ENCODE data around the gene RRAGA. TPM values are rescaled to one million over a fixed set of nuclear protein-coding genes. Genes with fewer than 3 reads are reported as not detected.

RRAGA gene
- total and polyA plus RNA-seq, 4 donors: 25.4 to 52.4 (median 40.4) TPM

DNA sequence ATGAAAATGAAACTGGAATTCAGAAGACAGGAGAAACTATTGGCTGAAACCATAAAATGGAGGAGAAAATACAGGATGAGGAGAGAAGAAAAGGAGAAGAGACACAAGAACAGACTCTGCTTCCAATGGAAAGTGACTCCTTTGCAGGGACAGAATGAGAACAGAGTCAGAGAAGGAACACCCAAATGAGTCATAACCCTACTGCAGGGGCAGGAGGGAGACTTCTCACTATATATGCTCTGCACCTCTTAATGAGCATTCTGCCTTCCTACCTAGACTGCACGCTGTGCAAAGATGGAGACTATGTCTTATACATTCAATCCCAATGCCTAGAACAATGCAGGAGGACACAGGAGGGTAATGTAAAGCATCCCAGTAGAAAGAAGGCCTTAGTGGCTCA lies 18.3 kb upstream of the RRAGA start:
- Histone ChIP-seq H3K9ac (ENCODE audit: low read depth in 1 of 2, low read length in 2 of 2) (no peak overlapping the region), H3K27ac (ENCODE audit: low read depth in 1 of 2, low read length in 2 of 2) (no peak overlapping the region), H3K27me3 (ENCODE audit: control insufficient read depth in 4 of 4, insufficient read depth in 4 of 4, low read length in 3 of 4) (peaks cover 0 to 3% (median 0%) of the 10 kb centered on the region in 4 donors), H3K36me3 (ENCODE audit: control insufficient read depth in 4 of 4, insufficient read depth in 3 of 4, low read depth in 1 of 4, low read length in 3 of 4) (no peaks in the 10 kb centered on the region), H3K4me3 (ENCODE audit: low read depth in 1 of 3, low read length in 3 of 3) (no peak overlapping the region), H3K4me1 (ENCODE audit: control insufficient read depth in 4 of 4, insufficient read depth in 4 of 4, low read length in 3 of 4) (no peaks in the 10 kb centered on the region), H3K9me3 (ENCODE audit: control insufficient read depth in 4 of 4, low read length in 3 of 4) (no peaks in the 10 kb centered on the region)
- TF ChIP-seq GABPA (IDR thresholded peaks at IDR 0.05 in 1 of 2, conservative IDR thresholded peaks at IDR 0.05 in 1 of 2) (no peak), YY1 (IDR thresholded peaks at IDR 0.05) (no peak), JUND (IDR thresholded peaks at IDR 0.05) (no peak), RXRA (IDR thresholded peaks at IDR 0.05) (no peak), FOXA2 (IDR thresholded peaks at IDR 0.05) (no peak), HNF4A (conservative IDR thresholded peaks at IDR 0.05) (no peak), NR2F2 (IDR thresholded peaks at IDR 0.05) (no peak), SP1 (IDR thresholded peaks at IDR 0.05) (no peak), RAD21 (IDR thresholded peaks at IDR 0.05) (no peak), HNF4G (IDR thresholded peaks at IDR 0.05) (no peak), TAF1 (conservative IDR thresholded peaks at IDR 0.05) (no peak)
- TF ChIP-seq, protein P1, sequence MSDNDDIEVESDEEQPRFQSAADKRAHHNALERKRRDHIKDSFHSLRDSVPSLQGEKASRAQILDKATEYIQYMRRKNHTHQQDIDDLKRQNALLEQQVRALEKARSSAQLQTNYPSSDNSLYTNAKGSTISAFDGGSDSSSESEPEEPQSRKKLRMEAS (IDR thresholded peaks at IDR 0.05): no peak
- TF ChIP-seq, protein P2, sequence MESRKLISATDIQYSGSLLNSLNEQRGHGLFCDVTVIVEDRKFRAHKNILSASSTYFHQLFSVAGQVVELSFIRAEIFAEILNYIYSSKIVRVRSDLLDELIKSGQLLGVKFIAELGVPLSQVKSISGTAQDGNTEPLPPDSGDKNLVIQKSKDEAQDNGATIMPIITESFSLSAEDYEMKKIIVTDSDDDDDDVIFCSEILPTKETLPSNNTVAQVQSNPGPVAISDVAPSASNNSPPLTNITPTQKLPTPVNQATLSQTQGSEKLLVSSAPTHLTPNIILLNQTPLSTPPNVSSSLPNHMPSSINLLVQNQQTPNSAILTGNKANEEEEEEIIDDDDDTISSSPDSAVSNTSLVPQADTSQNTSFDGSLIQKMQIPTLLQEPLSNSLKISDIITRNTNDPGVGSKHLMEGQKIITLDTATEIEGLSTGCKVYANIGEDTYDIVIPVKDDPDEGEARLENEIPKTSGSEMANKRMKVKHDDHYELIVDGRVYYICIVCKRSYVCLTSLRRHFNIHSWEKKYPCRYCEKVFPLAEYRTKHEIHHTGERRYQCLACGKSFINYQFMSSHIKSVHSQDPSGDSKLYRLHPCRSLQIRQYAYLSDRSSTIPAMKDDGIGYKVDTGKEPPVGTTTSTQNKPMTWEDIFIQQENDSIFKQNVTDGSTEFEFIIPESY (IDR thresholded peaks at IDR 0.05): no peak
- TF ChIP-seq, protein P3, sequence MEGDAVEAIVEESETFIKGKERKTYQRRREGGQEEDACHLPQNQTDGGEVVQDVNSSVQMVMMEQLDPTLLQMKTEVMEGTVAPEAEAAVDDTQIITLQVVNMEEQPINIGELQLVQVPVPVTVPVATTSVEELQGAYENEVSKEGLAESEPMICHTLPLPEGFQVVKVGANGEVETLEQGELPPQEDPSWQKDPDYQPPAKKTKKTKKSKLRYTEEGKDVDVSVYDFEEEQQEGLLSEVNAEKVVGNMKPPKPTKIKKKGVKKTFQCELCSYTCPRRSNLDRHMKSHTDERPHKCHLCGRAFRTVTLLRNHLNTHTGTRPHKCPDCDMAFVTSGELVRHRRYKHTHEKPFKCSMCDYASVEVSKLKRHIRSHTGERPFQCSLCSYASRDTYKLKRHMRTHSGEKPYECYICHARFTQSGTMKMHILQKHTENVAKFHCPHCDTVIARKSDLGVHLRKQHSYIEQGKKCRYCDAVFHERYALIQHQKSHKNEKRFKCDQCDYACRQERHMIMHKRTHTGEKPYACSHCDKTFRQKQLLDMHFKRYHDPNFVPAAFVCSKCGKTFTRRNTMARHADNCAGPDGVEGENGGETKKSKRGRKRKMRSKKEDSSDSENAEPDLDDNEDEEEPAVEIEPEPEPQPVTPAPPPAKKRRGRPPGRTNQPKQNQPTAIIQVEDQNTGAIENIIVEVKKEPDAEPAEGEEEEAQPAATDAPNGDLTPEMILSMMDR (IDR thresholded peaks at IDR 0.05; ENCODE audit: low read depth, low read length, missing input control): no peak
- TF ChIP-seq, protein P4, sequence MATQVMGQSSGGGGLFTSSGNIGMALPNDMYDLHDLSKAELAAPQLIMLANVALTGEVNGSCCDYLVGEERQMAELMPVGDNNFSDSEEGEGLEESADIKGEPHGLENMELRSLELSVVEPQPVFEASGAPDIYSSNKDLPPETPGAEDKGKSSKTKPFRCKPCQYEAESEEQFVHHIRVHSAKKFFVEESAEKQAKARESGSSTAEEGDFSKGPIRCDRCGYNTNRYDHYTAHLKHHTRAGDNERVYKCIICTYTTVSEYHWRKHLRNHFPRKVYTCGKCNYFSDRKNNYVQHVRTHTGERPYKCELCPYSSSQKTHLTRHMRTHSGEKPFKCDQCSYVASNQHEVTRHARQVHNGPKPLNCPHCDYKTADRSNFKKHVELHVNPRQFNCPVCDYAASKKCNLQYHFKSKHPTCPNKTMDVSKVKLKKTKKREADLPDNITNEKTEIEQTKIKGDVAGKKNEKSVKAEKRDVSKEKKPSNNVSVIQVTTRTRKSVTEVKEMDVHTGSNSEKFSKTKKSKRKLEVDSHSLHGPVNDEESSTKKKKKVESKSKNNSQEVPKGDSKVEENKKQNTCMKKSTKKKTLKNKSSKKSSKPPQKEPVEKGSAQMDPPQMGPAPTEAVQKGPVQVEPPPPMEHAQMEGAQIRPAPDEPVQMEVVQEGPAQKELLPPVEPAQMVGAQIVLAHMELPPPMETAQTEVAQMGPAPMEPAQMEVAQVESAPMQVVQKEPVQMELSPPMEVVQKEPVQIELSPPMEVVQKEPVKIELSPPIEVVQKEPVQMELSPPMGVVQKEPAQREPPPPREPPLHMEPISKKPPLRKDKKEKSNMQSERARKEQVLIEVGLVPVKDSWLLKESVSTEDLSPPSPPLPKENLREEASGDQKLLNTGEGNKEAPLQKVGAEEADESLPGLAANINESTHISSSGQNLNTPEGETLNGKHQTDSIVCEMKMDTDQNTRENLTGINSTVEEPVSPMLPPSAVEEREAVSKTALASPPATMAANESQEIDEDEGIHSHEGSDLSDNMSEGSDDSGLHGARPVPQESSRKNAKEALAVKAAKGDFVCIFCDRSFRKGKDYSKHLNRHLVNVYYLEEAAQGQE (IDR thresholded peaks at IDR 0.05): no peak
- DNase-seq (ENCODE audit: low spot score): no peak
- WGBS: 92% methylated on average over 1 of the region's 1 CpG

DNA sequence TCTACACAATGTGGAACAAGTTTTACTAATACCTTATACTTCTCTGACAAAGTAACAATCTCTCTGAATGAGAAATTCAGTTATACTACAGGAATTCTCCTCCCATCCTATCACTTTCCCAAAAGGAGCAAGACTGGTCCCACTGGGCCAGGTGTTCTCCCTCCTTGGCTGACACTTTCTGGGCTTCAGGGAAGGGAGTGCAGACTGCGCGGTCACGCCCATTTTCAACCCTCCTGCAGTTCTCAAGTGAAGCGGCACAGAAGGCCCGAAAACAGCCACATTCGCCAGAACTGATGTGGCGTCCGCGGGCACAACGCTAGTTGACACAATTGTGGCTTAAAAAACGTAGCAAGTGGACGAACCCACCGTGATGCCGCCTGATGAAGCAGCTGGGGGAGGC lies 16.8 kb upstream of the RRAGA start:
- no peak for DNase-seq (ENCODE audit: low spot score)
- 62% methylated on average over 14 of the region's 14 CpGs for WGBS
- no peaks in the 10 kb centered on the region for H3K36me3 ChIP-seq (ENCODE audit: control insufficient read depth in 4 of 4, insufficient read depth in 3 of 4, low read depth in 1 of 4, low read length in 3 of 4)
- H3K27me3 ChIP-seq (ENCODE audit: control insufficient read depth in 4 of 4, insufficient read depth in 4 of 4, low read length in 3 of 4): peaks cover 0 to 3% (median 0%) of the 10 kb centered on the region in 4 donors
- no peak overlapping the region for H3K9ac ChIP-seq (ENCODE audit: low read depth in 1 of 2, low read length in 2 of 2)
- H3K4me3 ChIP-seq (ENCODE audit: low read depth in 1 of 3, low read length in 3 of 3): no peak overlapping the region
- no peak overlapping the region for H3K27ac ChIP-seq (ENCODE audit: low read depth in 1 of 2, low read length in 2 of 2)
- no peaks in the 10 kb centered on the region for H3K4me1 ChIP-seq (ENCODE audit: control insufficient read depth in 4 of 4, insufficient read depth in 4 of 4, low read length in 3 of 4)
- TF ChIP-seq YY1 (IDR thresholded peaks at IDR 0.05): no peak
- TF ChIP-seq HNF4G (IDR thresholded peaks at IDR 0.05): no peak
- TF ChIP-seq, protein P5, sequence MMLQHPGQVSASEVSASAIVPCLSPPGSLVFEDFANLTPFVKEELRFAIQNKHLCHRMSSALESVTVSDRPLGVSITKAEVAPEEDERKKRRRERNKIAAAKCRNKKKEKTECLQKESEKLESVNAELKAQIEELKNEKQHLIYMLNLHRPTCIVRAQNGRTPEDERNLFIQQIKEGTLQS (IDR thresholded peaks at IDR 0.05): no peak
- no peak for TF ChIP-seq RAD21 (IDR thresholded peaks at IDR 0.05)
- no peak for TF ChIP-seq NR2F2 (IDR thresholded peaks at IDR 0.05)
- TF ChIP-seq, protein P3 (IDR thresholded peaks at IDR 0.05; ENCODE audit: low read depth, low read length, missing input control): no peak
- no peak for TF ChIP-seq GABPA (IDR thresholded peaks at IDR 0.05 in 1 of 2, conservative IDR thresholded peaks at IDR 0.05 in 1 of 2)
- H3K9me3 ChIP-seq (ENCODE audit: control insufficient read depth in 4 of 4, low read length in 3 of 4): no peaks in the 10 kb centered on the region
